H1 (cell line): ENCODE results near the gene ASAP2. TPM values are rescaled to one million over a fixed set of nuclear protein-coding genes. Genes with fewer than 3 reads are reported as not detected.
"Not testable (repeated sequence)": the region's sequence is repeated elsewhere in the genome, so short reads cannot be mapped to it uniquely, and the experiment has no call there.

Source experiments
- CTCF ChIA-PET: fragments of 300-600 bp; sonication (Branson Sonifier 250); formaldehyde crosslinking; loops from one replicate; lab custom pipeline; 2021; ENCODE audit not compliant: partially characterized antibody; lab: Charles Lee
- POLR2A ChIA-PET: fragments of 300-600 bp; sonication (Branson Sonifier 250); formaldehyde crosslinking; loops from one replicate; lab custom pipeline; 2021; ENCODE audit warnings: inconsistent platforms; ENCODE audit not compliant: partially characterized antibody; lab: Charles Lee
- DNase-seq, 2 experiments: peaks; one replicate each; pipeline versions ENCODE4 v3.0.0 to v3.0.0-alpha.2; 2010 to 2022; ENCODE audit warnings: low spot score in 2 of 2, low read depth in 1 of 2, mixed read lengths in 1 of 2
- FAIRE-seq: peaks from 2 replicates; lab custom pipeline; 2011; peaks lifted over from hg19 to GRCh38; lab: Jason Lieb, UNC
- H2AFZ ChIP-seq: 2 replicates; pipeline ENCODE4 v1.8.1; 2012; ENCODE audit warnings: low read length, inconsistent platforms
- H2AK5ac ChIP-seq: 2 replicates; pipeline ENCODE4 v1.6.1; 2013; ENCODE audit warnings: low read depth, low read length
- H2BK120ac ChIP-seq: replicated peaks from 2 replicates; pipeline ENCODE3; 2013; ENCODE audit warnings: low read depth, low read length, inconsistent platforms
- H2BK12ac ChIP-seq: 2 replicates; pipeline ENCODE4 v1.6.1; 2013; ENCODE audit warnings: low read depth, low read length
- H2BK15ac ChIP-seq: 2 replicates; pipeline ENCODE4 v1.6.1; 2013; ENCODE audit warnings: low read length
- H2BK20ac ChIP-seq: 2 replicates; pipeline ENCODE4 v1.6.1; 2013; ENCODE audit warnings: low read length
- H2BK5ac ChIP-seq: 2 replicates; pipeline ENCODE4 v1.6.1; 2013; ENCODE audit warnings: low read depth, low read length
- H3K14ac ChIP-seq: 2 replicates; pipeline ENCODE4 v1.6.1; 2013; ENCODE audit warnings: inconsistent platforms; ENCODE audit not compliant: insufficient read length
- H3K18ac ChIP-seq: 2 replicates; pipeline ENCODE4 v1.6.1; 2013; ENCODE audit warnings: low read length; ENCODE audit errors: extremely low read depth
- H3K23ac ChIP-seq: 2 replicates; pipeline ENCODE4 v1.6.1; 2013; ENCODE audit warnings: inconsistent platforms; ENCODE audit not compliant: insufficient read length
- H3K23me2 ChIP-seq: 2 replicates; pipeline ENCODE4 v1.6.1; 2013; ENCODE audit warnings: low read depth, low read length
- H3K27ac ChIP-seq: 2 replicates; pipeline ENCODE4 v1.6.1; 2011; ENCODE audit warnings: low read depth, low read length, inconsistent platforms
- H3K27me3 ChIP-seq, 4 experiments: replicated peaks in 1 of 4; 1 replicate in 1 of 4; 2 replicates in 3 of 4; pipeline versions ENCODE4 v1.6.1 to v1.8.1; 2011 to 2013; ENCODE audit warnings: low read length in 3 of 4, mild to moderate bottlenecking in 3 of 4, inconsistent platforms in 2 of 4, mixed read lengths in 2 of 4, moderate library complexity in 1 of 4; ENCODE audit not compliant: control insufficient read depth in 3 of 4, insufficient read depth in 3 of 4; ENCODE audit errors: extremely low read depth in 1 of 4
- H3K36me3 ChIP-seq, 4 experiments: 2 replicates each; pipeline versions ENCODE4 v1.6.1 to v1.8.1; 2011 to 2013; ENCODE audit warnings: mild to moderate bottlenecking in 4 of 4, low read length in 3 of 4, moderate library complexity in 2 of 4, control low read depth in 1 of 4, inconsistent platforms in 1 of 4; ENCODE audit not compliant: insufficient read depth in 4 of 4, control insufficient read depth in 2 of 4
- H3K4ac ChIP-seq: replicated peaks from 2 replicates; pipeline ENCODE3; 2013; ENCODE audit warnings: low read length, low read depth, mixed read lengths, inconsistent platforms; ENCODE audit not compliant: insufficient read length
- H3K4me1 ChIP-seq, 4 experiments: replicated peaks in 1 of 4; 1 replicate in 1 of 4; 2 replicates in 3 of 4; pipeline versions ENCODE4 v1.6.1 to v1.8.1; 2011 to 2013; ENCODE audit warnings: low read length in 3 of 4, inconsistent platforms in 2 of 4, mixed read lengths in 1 of 4; ENCODE audit not compliant: insufficient read depth in 4 of 4, control insufficient read depth in 3 of 4
- H3K4me2 ChIP-seq, 2 experiments: 2 replicates each; pipeline versions ENCODE4 v1.6.1 to v1.8.1; 2011 to 2013; ENCODE audit warnings: low read depth in 2 of 2, low read length in 2 of 2, control low read depth in 1 of 2, inconsistent platforms in 1 of 2, mild to moderate bottlenecking in 1 of 2; ENCODE audit not compliant: insufficient read depth in 1 of 2
- H3K4me3 ChIP-seq, 4 experiments: fragments of 200-600, 300-600 bp in 1 of 4; sonication (generic), shearing (Covaris generic), sonication (Bioruptor Twin) in 1 of 4; 2 replicates each; pipeline versions ENCODE4 v1.5.1 to v1.8.1; 2011 to 2016; ENCODE audit warnings: low read length in 4 of 4, low read depth in 3 of 4, control low read depth in 2 of 4, inconsistent platforms in 2 of 4, mild to moderate bottlenecking in 2 of 4, mixed read lengths in 1 of 4, moderate library complexity in 1 of 4; ENCODE audit not compliant: insufficient read depth in 2 of 4; ENCODE audit errors: extremely low read depth in 1 of 4
- H3K56ac ChIP-seq: replicated peaks from 2 replicates; pipeline ENCODE3; 2013; ENCODE audit warnings: low read depth, mild to moderate bottlenecking, mixed read lengths, low read length, inconsistent platforms; ENCODE audit not compliant: insufficient read length
- H3K79me1 ChIP-seq: 2 replicates; pipeline ENCODE4 v1.6.1; 2013; ENCODE audit warnings: low read depth, low read length, control low read depth
- H3K79me2 ChIP-seq, 2 experiments: 2 replicates each; pipeline versions ENCODE4 v1.6.1 to v1.8.1; 2012 to 2013; ENCODE audit warnings: low read length in 2 of 2, mild to moderate bottlenecking in 2 of 2, inconsistent platforms in 1 of 2; ENCODE audit not compliant: insufficient read depth in 2 of 2, control insufficient read depth in 1 of 2
- H3K9ac ChIP-seq, 4 experiments: replicated peaks in 1 of 4; 1 replicate in 1 of 4; 2 replicates in 3 of 4; pipeline versions ENCODE4 v1.6.1 to v1.8.1; 2011 to 2013; ENCODE audit warnings: low read depth in 3 of 4, low read length in 3 of 4, control low read depth in 2 of 4, mild to moderate bottlenecking in 2 of 4, moderate library complexity in 2 of 4, inconsistent platforms in 1 of 4; ENCODE audit errors: extremely low read depth in 1 of 4
- H3K9me3 ChIP-seq, 2 experiments: 2 replicates each; pipeline versions ENCODE4 v1.6.1 to v1.8.1; 2012 to 2013; ENCODE audit warnings: mild to moderate bottlenecking in 2 of 2, moderate library complexity in 2 of 2, control low read depth in 1 of 2, inconsistent platforms in 1 of 2, low read depth in 1 of 2, low read length in 1 of 2, mixed read lengths in 1 of 2; ENCODE audit not compliant: insufficient read depth in 2 of 2
- H4K20me1 ChIP-seq, 2 experiments: replicated peaks in 1 of 2; 2 replicates each; pipeline versions ENCODE3 to v1.8.1; 2011 to 2013; ENCODE audit warnings: inconsistent platforms in 2 of 2, low read length in 2 of 2, mild to moderate bottlenecking in 1 of 2; ENCODE audit not compliant: insufficient read depth in 2 of 2, control insufficient read depth in 1 of 2
- H4K5ac ChIP-seq: 2 replicates; pipeline ENCODE4 v1.6.1; 2013; ENCODE audit warnings: low read length, low read depth, mixed read lengths, inconsistent platforms; ENCODE audit not compliant: insufficient read length
- H4K8ac ChIP-seq: 2 replicates; pipeline ENCODE4 v1.8.0; 2013; ENCODE audit warnings: mild to moderate bottlenecking, moderate library complexity, low read length, inconsistent platforms; ENCODE audit not compliant: insufficient read depth; ENCODE audit errors: extremely low read depth
- H4K91ac ChIP-seq: replicated peaks from 2 replicates; pipeline ENCODE3; 2013; ENCODE audit warnings: low read length, mixed read lengths, inconsistent platforms; ENCODE audit not compliant: insufficient read length
- WGBS, 2 experiments: shearing (Covaris generic) in 1 of 2; methylation state at CpG; one replicate each; pipeline versions ENCODE4 v1.1.6 to v1.1.7; 2013 to 2015; ENCODE audit warnings: low lambda C conversion rate in 2 of 2, mixed read lengths in 2 of 2, inconsistent platforms in 1 of 2, low coverage in 1 of 2, missing lambda C conversion rate in 1 of 2; ENCODE audit not compliant: insufficient replicate concordance in 2 of 2, insufficient coverage in 1 of 2, insufficient read length in 1 of 2; ENCODE audit errors: extremely low coverage in 1 of 2, missing lambda C conversion rate in 1 of 2; 5-methylcytosine and 5-hydroxymethylcytosine counted together
- polyA plus RNA-seq, 7 experiments: library from polyadenylated mRNA; depleted of rRNA in 3 of 7; stranded (reverse) in 5 of 7; unstranded in 2 of 7; fragments of >200 nt in 5 of 7; fragments of 200-250 nt in 2 of 7; gene quantifications; 1 replicate in 5 of 7; 2 replicates in 1 of 7; 4 replicates in 1 of 7; pipeline versions ENCODE4 v1.2.1 to v1.2.3, GENCODE V29; 2011 to 2013; ENCODE audit warnings: missing spikeins in 2 of 7, mixed read lengths in 2 of 7
- total RNA-seq: library from RNA; stranded (reverse); fragmentation: NEBNext Ultra II Directional; extraction: Animal tissue kit (Norgen Biotek cat#: 25700); gene quantifications from 2 replicates; pipeline ENCODE4 v1.2.1, GENCODE V29; 2021

The ASAP2 gene
- total and polyA plus RNA-seq, 2 of the 8 experiments (the other 6 are each of a cell fraction or from before 2014, with no cell fraction given) = 10.2 to 18.7 TPM

- H4K20me1 ChIP-seq, H3K4me3 ChIP-seq, H3K56ac ChIP-seq, H3K9me3 ChIP-seq, H3K14ac ChIP-seq, H4K8ac ChIP-seq, H4K5ac ChIP-seq, H2BK20ac ChIP-seq, H3K79me2 ChIP-seq, H4K91ac ChIP-seq, POLR2A ChIA-PET, FAIRE-seq, H3K27me3 ChIP-seq, H3K23me2 ChIP-seq, H2BK15ac ChIP-seq, H2BK12ac ChIP-seq, H3K23ac ChIP-seq, H3K9ac ChIP-seq, H2BK5ac ChIP-seq, H3K18ac ChIP-seq, H3K4me2 ChIP-seq, H2BK120ac ChIP-seq, H2AK5ac ChIP-seq, H3K4ac ChIP-seq, DNase-seq, H3K27ac ChIP-seq, H3K36me3 ChIP-seq, H3K4me1 ChIP-seq, H3K79me1 ChIP-seq, H2AFZ ChIP-seq: not testable (repeated sequence)
- 95% methylated on average over 11 of the region's 11 CpGs; no CpG with 5 or more reads in 1 of the 2 experiments for WGBS, 2 experiments
- CTCF ChIA-PET = interaction anchor here (1.0 to 1.6 kb wide), 3 partner anchors 9 to 255 kb away, joined by 4 to 5 read pairs (median 4); no protein-coding TSS in a partner anchor
Measured at GRCh38 chr2:9398251-9398650, 191.6 kb downstream of the ASAP2 start.
